ENCODE measurements around the gene GPX6.
A peak's percentile ranks its signal among the peaks of the same experiment; 100 is the strongest.
"Not testable (repeated sequence)": the region's sequence is repeated elsewhere in the genome, so short reads cannot be mapped to it uniquely, and the experiment has no call there.

GPX6 gene

GRCh38 chr6:28480253-28480932 is 35.2 kb downstream of the GPX6 start:
- DNase-seq (ENCODE audit: low read depth), result no peak
- H3K4me3 ChIP-seq (ENCODE audit: control insufficient read depth, low read depth, low read length), result no peak overlapping the region
- TF ChIP-seq, protein P1, sequence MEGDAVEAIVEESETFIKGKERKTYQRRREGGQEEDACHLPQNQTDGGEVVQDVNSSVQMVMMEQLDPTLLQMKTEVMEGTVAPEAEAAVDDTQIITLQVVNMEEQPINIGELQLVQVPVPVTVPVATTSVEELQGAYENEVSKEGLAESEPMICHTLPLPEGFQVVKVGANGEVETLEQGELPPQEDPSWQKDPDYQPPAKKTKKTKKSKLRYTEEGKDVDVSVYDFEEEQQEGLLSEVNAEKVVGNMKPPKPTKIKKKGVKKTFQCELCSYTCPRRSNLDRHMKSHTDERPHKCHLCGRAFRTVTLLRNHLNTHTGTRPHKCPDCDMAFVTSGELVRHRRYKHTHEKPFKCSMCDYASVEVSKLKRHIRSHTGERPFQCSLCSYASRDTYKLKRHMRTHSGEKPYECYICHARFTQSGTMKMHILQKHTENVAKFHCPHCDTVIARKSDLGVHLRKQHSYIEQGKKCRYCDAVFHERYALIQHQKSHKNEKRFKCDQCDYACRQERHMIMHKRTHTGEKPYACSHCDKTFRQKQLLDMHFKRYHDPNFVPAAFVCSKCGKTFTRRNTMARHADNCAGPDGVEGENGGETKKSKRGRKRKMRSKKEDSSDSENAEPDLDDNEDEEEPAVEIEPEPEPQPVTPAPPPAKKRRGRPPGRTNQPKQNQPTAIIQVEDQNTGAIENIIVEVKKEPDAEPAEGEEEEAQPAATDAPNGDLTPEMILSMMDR (IDR thresholded peaks at IDR 0.05; ENCODE audit: control insufficient read depth, insufficient read depth, low read depth, low read length, missing control alignments), result no peak

GRCh38 chr6:28478518-28478917 is 37.1 kb downstream of the GPX6 start:
- TF ChIP-seq, protein P1 (IDR thresholded peaks at IDR 0.05; ENCODE audit: control insufficient read depth, insufficient read depth, low read depth, low read length, missing control alignments), result no peak
- DNase-seq (ENCODE audit: low read depth), result no peak
- no peak overlapping the region for H3K4me3 ChIP-seq (ENCODE audit: control insufficient read depth, low read depth, low read length)

GRCh38 chr6:28474441-28475219 is 41.0 kb downstream of the GPX6 start:
- TF ChIP-seq, protein P1 (IDR thresholded peaks at IDR 0.05; ENCODE audit: control insufficient read depth, insufficient read depth, low read depth, low read length, missing control alignments), result no peak
- H3K4me3 ChIP-seq (ENCODE audit: control insufficient read depth, low read depth, low read length), result peak overlapping the region; percentile 33
- peak; percentile 67 for DNase-seq (ENCODE audit: low read depth)

GRCh38 chr6:28469153-28469745 is 46.3 kb downstream of the GPX6 start:
- H3K4me3 ChIP-seq (ENCODE audit: control insufficient read depth, low read depth, low read length); DNase-seq (ENCODE audit: low read depth): not testable (repeated sequence)

GRCh38 chr6:28468056-28468455 is 47.5 kb downstream of the GPX6 start:
- no peak overlapping the region for H3K4me3 ChIP-seq (ENCODE audit: control insufficient read depth, low read depth, low read length)
- TF ChIP-seq, protein P1 (IDR thresholded peaks at IDR 0.05; ENCODE audit: control insufficient read depth, insufficient read depth, low read depth, low read length, missing control alignments), result no peak
- no peak for DNase-seq (ENCODE audit: low read depth)

- no peak for DNase-seq (ENCODE audit: low read depth)
- H3K4me3 ChIP-seq (ENCODE audit: control insufficient read depth, low read depth, low read length), result no peak overlapping the region
- TF ChIP-seq, protein P1 (IDR thresholded peaks at IDR 0.05; ENCODE audit: control insufficient read depth, insufficient read depth, low read depth, low read length, missing control alignments), result no peak
Measured at GRCh38 chr6:28462401-28462800, 53.2 kb downstream of the GPX6 start.

DNA sequence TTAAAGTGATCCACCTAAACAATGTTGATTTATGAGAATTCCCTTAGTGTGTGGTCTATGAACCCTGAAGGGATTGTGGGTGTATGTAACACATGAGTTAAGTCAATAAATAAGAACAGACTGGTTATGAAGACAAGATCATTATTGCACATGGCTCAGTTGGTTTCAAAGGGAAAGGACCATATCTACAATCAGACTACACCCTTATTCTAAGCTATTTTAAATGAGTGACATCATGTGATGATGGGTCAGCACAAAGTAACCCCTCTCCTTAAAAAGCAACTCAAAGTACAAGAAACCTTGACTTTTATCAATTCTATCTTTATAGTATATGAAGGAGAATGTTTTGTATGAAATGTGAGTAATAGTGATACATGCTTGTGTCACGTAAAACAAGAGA is 57.0 kb downstream of the GPX6 start:
- TF ChIP-seq, protein P1 (IDR thresholded peaks at IDR 0.05; ENCODE audit: control insufficient read depth, insufficient read depth, low read depth, low read length, missing control alignments), result no peak
- DNase-seq (ENCODE audit: low read depth), result no peak
- no peak overlapping the region for H3K4me3 ChIP-seq (ENCODE audit: control insufficient read depth, low read depth, low read length)
